Astrocyte of the cerebellum (primary cell): Measurements from ENCODE around the gene XG.
"Not testable (repeated sequence)": the region's sequence is repeated elsewhere in the genome, so short reads cannot be mapped to it uniquely, and the experiment has no call there.

Experiments used
- DNase-seq: peaks from one replicate; pipeline ENCODE4 v3.0.0-alpha.2; 2011; ENCODE audit warnings: low read depth
- H3K4me3 ChIP-seq: 2 replicates; pipeline ENCODE4 v1.5.1; 2011; ENCODE audit warnings: mild to moderate bottlenecking, low read depth, low read length, moderate library complexity
- in situ Hi-C: cut with HindIII; loops from 2 replicates; pipeline ENCODE4 v1.10.0; 2017; ENCODE audit warnings: low sequenced_read_pairs
- TF ChIP-seq, protein P1 (sequence below): IDR thresholded peaks from 2 replicates; pipeline ENCODE4 v1.5.1; 2012; ENCODE audit warnings: low read length, low read depth, moderate library complexity, mild to moderate bottlenecking; ENCODE audit errors: missing control alignments

The XG gene

DNA sequence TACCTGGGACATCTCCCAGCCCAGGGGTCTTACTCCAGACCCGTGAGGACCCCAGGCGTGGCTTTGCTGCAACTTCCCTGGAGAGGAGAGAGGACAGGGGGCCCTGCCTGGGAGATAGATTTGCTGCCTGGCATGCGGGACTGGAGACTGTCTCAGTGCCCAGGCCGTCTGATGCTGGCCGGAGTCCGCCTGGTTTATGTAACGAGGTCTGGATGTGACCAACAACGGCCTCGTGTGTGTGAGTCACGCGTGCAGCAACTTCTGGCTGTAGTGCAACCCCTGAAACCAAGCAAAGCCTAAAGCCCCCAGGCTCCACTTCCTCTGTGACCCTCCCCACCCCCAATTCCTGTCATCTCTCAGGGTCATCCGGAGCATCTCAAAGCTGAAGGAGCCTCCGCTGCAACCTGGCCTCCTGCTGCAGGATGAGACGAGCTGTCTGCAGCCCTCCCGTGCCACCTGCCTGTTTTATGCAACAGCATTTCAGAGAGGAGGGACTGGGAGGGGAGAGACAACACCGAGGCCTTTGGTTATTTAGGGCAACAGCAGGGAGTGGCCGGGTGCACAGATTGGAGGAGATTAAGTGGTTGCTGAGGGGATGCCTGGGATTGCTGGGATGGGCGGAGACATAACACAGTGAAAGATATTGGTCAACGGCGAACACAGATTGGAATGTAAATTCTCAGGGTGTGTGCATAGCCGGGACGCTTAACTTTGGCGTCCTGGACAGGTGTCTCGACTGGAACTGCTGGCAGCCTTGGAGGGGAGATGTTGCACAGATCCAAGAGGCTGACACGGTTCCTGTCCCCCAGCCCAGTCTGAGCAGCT, 16.0 kb downstream of the XG start:
- TF ChIP-seq, protein P1, sequence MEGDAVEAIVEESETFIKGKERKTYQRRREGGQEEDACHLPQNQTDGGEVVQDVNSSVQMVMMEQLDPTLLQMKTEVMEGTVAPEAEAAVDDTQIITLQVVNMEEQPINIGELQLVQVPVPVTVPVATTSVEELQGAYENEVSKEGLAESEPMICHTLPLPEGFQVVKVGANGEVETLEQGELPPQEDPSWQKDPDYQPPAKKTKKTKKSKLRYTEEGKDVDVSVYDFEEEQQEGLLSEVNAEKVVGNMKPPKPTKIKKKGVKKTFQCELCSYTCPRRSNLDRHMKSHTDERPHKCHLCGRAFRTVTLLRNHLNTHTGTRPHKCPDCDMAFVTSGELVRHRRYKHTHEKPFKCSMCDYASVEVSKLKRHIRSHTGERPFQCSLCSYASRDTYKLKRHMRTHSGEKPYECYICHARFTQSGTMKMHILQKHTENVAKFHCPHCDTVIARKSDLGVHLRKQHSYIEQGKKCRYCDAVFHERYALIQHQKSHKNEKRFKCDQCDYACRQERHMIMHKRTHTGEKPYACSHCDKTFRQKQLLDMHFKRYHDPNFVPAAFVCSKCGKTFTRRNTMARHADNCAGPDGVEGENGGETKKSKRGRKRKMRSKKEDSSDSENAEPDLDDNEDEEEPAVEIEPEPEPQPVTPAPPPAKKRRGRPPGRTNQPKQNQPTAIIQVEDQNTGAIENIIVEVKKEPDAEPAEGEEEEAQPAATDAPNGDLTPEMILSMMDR: no peak
- in situ Hi-C loops: no loop called here
- DNase-seq: no peak
- no peak overlapping the region for H3K4me3 ChIP-seq

DNA sequence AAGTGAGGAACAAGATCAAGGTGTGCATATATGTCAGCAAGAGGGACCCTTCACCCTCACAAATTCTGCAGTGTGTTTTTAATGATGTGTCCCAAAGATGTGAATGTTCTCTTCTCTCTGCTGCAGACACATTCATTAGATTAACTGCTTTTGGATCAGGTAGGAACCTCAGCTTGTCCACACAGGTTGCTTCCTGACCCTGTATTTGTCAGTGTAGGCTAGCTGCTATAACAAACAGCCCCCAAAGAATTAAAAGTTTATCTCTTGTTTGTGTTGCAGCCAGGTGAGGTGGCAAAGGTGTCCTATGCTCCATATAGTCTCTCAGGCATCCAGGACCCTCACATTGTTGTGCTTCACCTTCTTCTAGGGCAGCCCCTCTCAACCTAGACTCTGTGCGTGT, 17.8 kb downstream of the XG start:
- DNase-seq: no peak
- in situ Hi-C loops: no loop called here
- H3K4me3 ChIP-seq: no peak overlapping the region
- TF ChIP-seq, protein P1: no peak

DNA sequence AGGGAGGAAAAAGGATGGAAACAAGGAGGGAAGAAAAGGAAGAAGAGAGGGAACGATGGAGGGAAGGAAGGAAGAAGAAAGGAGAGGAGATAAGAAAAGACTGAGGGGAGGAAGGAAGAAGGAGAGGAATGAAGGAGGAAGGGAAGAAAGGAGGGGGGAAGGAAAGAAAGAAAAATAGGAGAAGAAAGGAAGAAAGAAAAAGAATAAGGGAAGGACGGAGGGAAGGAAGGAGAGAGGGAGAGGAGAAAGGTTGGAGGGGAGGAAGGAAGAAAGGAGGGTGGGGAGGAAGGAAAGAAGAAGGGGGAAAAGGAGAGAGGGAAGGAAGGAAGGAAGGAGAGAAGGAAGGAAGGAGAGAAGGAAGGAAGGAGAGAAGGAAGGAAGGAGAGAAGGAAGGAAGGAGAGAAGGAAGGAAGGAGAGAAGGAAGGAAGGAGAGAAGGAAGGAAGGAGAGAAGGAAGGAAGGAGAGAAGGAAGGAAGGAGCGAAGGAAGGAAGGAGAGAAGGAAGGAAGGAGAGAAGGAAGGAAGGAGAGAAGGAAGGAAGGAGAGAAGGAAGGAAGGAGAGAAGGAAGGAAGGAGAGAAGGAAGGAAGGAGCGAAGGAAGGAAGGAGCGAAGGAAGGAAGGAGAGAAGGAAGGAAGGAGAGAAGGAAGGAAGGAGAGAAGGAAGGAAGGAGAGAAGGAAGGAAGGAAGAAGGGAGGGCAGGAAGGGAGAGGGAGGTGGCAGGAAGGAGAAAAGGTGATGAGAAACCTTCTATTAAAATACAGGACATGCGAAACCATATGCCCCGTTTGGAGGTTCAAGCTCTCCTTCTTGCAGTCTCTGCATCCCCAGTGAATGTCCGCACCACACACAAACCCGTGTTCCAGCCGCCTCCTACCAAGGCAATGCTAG, 21.6 kb downstream of the XG start:
- DNase-seq, in situ Hi-C loops, H3K4me3 ChIP-seq: not testable (repeated sequence)

DNA sequence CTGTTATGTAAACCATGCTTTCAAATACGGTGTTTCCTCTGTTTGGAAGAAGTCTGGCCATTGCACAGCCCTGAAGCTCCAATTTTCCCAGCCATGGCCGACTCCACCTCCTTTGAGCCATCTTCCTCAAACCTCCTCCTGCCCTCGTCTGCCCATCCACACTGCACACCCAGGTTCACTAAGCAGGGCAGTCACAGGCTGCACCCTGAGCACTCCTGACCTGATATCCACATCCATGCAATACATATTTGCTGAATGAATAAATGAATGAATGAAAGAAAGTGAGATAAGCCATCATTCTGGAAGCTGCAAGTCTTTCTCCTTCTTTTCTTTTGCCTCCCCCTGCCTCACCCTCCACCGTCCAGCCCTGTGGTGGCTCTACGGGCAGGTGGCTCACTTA, 22.2 kb downstream of the XG start:
- no peak overlapping the region for H3K4me3 ChIP-seq
- no peak for DNase-seq
- in situ Hi-C loops: no loop called here
- TF ChIP-seq, protein P1: no peak

DNA sequence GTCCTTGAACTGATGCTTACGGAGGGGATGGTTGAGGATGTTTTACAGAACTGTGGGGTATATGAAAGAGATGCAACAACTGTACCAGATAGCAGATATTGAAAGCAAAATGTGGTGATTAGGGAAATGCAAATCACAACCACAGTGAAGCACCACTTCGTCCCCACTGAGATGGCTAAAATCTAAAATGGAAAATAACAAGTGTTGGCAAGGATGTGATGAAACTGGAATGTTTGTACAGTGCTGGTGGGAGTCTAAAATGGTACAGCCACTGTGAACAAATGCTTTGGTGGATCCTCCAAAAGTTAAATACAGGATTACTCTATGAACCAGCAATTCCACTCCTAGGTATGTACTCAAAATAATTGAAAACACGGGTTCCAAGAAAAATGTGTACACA, 22.9 kb downstream of the XG start:
- no peak for DNase-seq
- H3K4me3 ChIP-seq: no peak overlapping the region
- in situ Hi-C loops: no loop called here
- TF ChIP-seq, protein P1: no peak

DNA sequence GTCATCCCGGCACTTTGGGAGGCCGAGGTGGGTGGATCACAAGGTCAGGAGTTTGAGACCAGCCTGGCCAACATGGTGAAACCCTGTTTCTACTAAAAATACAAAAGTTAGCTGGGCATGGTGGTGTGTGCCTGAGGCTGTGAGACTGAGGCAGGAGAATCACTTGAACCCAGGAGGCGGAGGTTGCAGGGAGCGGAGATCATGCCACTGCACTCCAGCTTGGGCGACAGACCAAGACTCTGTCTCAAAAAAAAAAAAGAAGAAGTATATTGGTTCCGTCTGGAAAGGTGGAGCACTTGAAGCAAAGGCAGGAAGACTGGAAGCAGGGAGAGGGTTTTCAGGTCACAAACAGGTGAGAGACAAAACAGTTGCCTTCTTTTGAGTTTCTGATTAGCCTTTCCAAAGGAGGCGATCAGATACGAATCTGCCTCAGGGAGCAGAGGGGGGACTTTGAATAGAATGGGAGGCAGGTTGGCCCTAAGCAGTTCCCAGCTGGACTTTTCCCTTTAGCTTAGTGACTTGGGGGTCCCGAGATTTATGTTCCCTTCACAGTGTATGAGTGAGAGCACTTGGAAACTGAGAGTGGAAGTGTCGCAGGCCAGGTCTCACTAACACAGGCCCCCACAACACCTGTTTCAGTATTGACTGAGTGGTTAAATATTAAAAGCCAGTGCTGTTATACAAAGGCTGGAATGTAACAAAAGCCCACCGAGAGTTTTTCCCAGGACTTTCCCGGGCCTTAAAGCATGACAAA, 28.8 kb downstream of the XG start:
- in situ Hi-C loops, H3K4me3 ChIP-seq, DNase-seq: not testable (repeated sequence)

DNA sequence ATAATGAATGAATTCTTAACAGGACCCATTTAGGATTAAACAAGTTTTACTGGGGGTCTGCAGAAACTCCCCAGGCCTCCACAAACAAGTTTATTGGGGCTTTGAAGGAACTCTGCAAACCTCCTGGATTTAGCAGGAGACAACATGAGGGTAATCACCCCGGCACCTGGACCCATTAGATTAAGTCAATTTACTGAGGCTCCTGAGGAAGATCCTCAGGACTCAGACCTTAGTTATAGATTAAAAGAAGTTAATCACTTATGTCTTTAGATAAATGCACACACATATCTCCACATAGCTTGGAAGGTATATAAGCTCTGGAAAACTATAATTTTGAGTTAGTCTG, 29.4 kb downstream of the XG start:
- in situ Hi-C loops: no loop called here
- TF ChIP-seq, protein P1: no peak
- H3K4me3 ChIP-seq: no peak overlapping the region
- no peak for DNase-seq
